Measurements from ENCODE around the gene EPHB6.

GRCh38 chr7:142868188-142868985 lies 13.5 kb downstream of the EPHB6 start:
- TF ChIP-seq SP2 (tag by site-specific recombination; IDR thresholded peaks at IDR 0.05) (no peak), ZNF404 (tag by site-specific recombination; IDR thresholded peaks at IDR 0.05) (no peak)
